ENCODE results near the gene ARSI. TPM values are rescaled to one million over a fixed set of nuclear protein-coding genes. Genes with fewer than 3 reads are reported as not detected.

Gene ARSI
- total RNA-seq, 1 donor from 2014 or later: not detected

DNA sequence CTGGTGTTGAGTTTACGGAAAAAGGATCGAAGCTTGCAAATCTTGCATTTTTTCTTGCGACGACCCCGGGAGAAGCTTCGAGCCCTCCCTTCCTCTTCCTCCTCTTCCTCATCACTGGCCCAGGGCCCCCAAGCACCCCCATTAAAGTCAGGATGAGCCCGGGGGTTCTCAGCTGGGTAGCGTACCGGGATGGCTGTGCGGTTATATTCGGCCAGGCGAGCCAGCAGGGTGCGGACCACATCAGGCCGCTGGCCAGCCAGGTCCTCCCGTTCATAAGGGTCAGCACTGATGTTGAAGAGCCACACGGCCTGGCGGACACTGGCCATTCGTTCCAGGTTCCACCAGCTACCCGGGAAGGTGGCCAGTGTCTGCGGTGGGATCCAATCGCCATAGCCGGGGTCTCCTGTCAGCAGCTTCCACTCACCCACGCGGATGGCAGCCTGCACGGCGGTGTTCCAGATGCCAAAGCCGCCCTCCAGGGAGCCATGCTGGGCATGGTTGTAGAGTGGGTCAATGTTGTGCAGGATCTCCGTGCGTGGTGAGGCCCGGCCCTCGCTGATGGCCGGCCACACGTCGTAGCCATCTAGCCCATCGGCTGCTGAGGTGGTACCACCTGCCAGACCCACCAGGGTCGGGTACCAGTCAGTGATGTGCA, 5.3 kb downstream of the ARSI start:
- Mint-ChIP-seq H3K27ac (no peak overlapping the region), H3K9me3 (ENCODE audit: low read depth) (no peaks in the 10 kb centered on the region), H3K4me3 (ENCODE audit: low read depth) (no peak overlapping the region), H3K27me3 (peaks cover 45% of the 10 kb centered on the region), H3K4me1 (ENCODE audit: low read depth) (no peaks in the 10 kb centered on the region), H3K36me3 (ENCODE audit: insufficient read depth) (no peaks in the 10 kb centered on the region)
- DNase-seq (ENCODE audit: low spot score, unreplicated experiment): no peak
- TF ChIP-seq, protein P1, sequence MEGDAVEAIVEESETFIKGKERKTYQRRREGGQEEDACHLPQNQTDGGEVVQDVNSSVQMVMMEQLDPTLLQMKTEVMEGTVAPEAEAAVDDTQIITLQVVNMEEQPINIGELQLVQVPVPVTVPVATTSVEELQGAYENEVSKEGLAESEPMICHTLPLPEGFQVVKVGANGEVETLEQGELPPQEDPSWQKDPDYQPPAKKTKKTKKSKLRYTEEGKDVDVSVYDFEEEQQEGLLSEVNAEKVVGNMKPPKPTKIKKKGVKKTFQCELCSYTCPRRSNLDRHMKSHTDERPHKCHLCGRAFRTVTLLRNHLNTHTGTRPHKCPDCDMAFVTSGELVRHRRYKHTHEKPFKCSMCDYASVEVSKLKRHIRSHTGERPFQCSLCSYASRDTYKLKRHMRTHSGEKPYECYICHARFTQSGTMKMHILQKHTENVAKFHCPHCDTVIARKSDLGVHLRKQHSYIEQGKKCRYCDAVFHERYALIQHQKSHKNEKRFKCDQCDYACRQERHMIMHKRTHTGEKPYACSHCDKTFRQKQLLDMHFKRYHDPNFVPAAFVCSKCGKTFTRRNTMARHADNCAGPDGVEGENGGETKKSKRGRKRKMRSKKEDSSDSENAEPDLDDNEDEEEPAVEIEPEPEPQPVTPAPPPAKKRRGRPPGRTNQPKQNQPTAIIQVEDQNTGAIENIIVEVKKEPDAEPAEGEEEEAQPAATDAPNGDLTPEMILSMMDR (IDR thresholded peaks at IDR 0.05; ENCODE audit: unreplicated experiment): no peak

DNA sequence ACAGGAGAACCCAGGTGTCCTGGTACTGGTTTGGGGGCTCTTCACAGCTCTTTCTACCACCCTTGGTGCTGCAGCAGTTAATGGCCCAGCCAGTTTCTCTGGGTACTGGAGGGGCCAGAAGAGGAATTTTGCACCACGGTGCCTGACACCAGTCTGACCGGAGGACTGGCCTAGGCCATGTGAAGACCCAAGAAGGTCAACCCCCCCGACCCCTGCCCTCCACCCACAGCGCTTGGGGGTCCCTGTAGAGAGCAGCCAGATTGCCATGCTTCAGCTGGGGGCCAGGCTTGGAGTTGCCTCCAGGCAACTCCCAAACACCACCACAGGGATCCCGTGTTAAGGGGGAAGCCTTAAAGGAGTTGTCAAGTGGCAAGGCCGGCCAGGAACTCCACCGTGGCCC, 6.2 kb downstream of the ARSI start:
- TF ChIP-seq, protein P1 (IDR thresholded peaks at IDR 0.05; ENCODE audit: unreplicated experiment): no peak
- no peak overlapping the region for H3K27ac Mint-ChIP-seq
- peaks cover 43% of the 10 kb centered on the region for H3K27me3 Mint-ChIP-seq
- no peak for DNase-seq (ENCODE audit: low spot score, unreplicated experiment)
- H3K9me3 Mint-ChIP-seq (ENCODE audit: low read depth): no peaks in the 10 kb centered on the region
- no peak overlapping the region for H3K4me3 Mint-ChIP-seq (ENCODE audit: low read depth)
- no peaks in the 10 kb centered on the region for H3K36me3 Mint-ChIP-seq (ENCODE audit: insufficient read depth)
- H3K4me1 Mint-ChIP-seq (ENCODE audit: low read depth): no peaks in the 10 kb centered on the region

GRCh38 chr5:150295741-150296486, 6.8 kb downstream of the ARSI start:
- Mint-ChIP-seq H3K4me3 (ENCODE audit: low read depth) (no peak overlapping the region), H3K36me3 (ENCODE audit: insufficient read depth) (no peaks in the 10 kb centered on the region), H3K27me3 (peaks cover 37% of the 10 kb centered on the region), H3K27ac (no peak overlapping the region), H3K9me3 (ENCODE audit: low read depth) (no peaks in the 10 kb centered on the region), H3K4me1 (ENCODE audit: low read depth) (no peaks in the 10 kb centered on the region)
- TF ChIP-seq, protein P1 (IDR thresholded peaks at IDR 0.05; ENCODE audit: unreplicated experiment): no peak
- no peak for DNase-seq (ENCODE audit: low spot score, unreplicated experiment)

DNA sequence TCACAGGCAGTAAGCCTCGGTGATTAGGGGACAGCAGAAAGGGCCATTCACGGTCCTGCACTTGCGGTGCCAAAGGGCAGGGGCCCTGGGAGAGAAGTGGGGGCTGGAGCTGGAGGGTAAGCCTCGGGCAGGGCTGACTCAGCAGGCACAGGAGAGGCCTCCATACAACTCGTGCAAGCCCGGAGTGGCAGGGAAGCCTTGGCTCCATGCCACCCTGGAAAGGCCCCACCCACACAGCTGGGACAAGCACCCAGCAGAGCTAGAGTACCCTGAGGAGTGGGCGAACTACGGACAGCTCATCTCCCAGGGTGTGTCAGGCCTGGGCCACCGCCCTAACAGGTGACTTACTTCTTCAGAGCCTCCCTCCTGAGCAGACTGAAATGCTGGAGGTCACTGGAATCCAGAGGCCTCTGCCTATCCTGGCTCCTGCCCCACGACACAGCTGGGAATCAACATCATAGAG, 7.5 kb downstream of the ARSI start:
- no peak overlapping the region for H3K4me3 Mint-ChIP-seq (ENCODE audit: low read depth)
- no peak overlapping the region for H3K27ac Mint-ChIP-seq
- no peak for DNase-seq (ENCODE audit: low spot score, unreplicated experiment)
- no peaks in the 10 kb centered on the region for H3K9me3 Mint-ChIP-seq (ENCODE audit: low read depth)
- no peaks in the 10 kb centered on the region for H3K36me3 Mint-ChIP-seq (ENCODE audit: insufficient read depth)
- no peaks in the 10 kb centered on the region for H3K4me1 Mint-ChIP-seq (ENCODE audit: low read depth)
- TF ChIP-seq, protein P1 (IDR thresholded peaks at IDR 0.05; ENCODE audit: unreplicated experiment): no peak
- peaks cover 33% of the 10 kb centered on the region for H3K27me3 Mint-ChIP-seq

GRCh38 chr5:150294551-150295071, 8.1 kb downstream of the ARSI start:
- peaks cover 31% of the 10 kb centered on the region for H3K27me3 Mint-ChIP-seq
- H3K4me3 Mint-ChIP-seq (ENCODE audit: low read depth): no peak overlapping the region
- no peak for DNase-seq (ENCODE audit: low spot score, unreplicated experiment)
- TF ChIP-seq, protein P1 (IDR thresholded peaks at IDR 0.05; ENCODE audit: unreplicated experiment): no peak
- no peak overlapping the region for H3K27ac Mint-ChIP-seq
- no peaks in the 10 kb centered on the region for H3K36me3 Mint-ChIP-seq (ENCODE audit: insufficient read depth)
- H3K9me3 Mint-ChIP-seq (ENCODE audit: low read depth): no peaks in the 10 kb centered on the region
- H3K4me1 Mint-ChIP-seq (ENCODE audit: low read depth): no peaks in the 10 kb centered on the region

All from progenitor cell of endocrine pancreas (in vitro differentiated cells).